PC-3 (cell line): ENCODE measurements around the gene ZNF469.
"Not testable (repeated sequence)": the region's sequence is repeated elsewhere in the genome, so short reads cannot be mapped to it uniquely, and the experiment has no call there.

Experiments
- CTCF ChIP-seq: fragments of 300-600 bp; sonication (generic); conservative IDR thresholded peaks from 2 replicates; pipeline ENCODE4 v1.5.1; 2017; ENCODE audit warnings: antibody characterized with exemption, low read depth, mild to moderate bottlenecking, low read length
- EZH2 ChIP-seq: fragments of 300-600 bp; sonication (generic); IDR thresholded peaks from one replicate; pipeline ENCODE4 v1.6.1; 2017; ENCODE audit warnings: antibody characterized with exemption, mild to moderate bottlenecking, low read length; ENCODE audit not compliant: unreplicated experiment
- EZH2phosphoT487 ChIP-seq: fragments of 300-600 bp; sonication (generic); IDR thresholded peaks from 2 replicates; pipeline ENCODE4 v1.6.1; 2018; ENCODE audit warnings: mild to moderate bottlenecking, antibody characterized with exemption, low read length, borderline replicate concordance

GRCh38 chr16:88360401-88360800 is 22.4 kb upstream of the ZNF469 start:
- TF ChIP-seq CTCF, EZH2phosphoT487, EZH2: not testable (repeated sequence)
